HG02571 (cell line): Measurements from ENCODE around the gene MAJIN.
"Not testable (repeated sequence)": the region's sequence is repeated elsewhere in the genome, so short reads cannot be mapped to it uniquely, and the experiment has no call there.

ENCODE experiments used
- ATAC-seq: cut with Tn5 transposase; IDR thresholded peaks from one replicate; pipeline ENCODE4 v1.9.1; 2021; ENCODE audit warnings: mild to moderate bottlenecking, moderate library complexity; ENCODE audit not compliant: unreplicated experiment

Gene MAJIN

GRCh38 chr11:64990222-64990923, 18.5 kb upstream of the MAJIN start:
- no peak for ATAC-seq

DNA sequence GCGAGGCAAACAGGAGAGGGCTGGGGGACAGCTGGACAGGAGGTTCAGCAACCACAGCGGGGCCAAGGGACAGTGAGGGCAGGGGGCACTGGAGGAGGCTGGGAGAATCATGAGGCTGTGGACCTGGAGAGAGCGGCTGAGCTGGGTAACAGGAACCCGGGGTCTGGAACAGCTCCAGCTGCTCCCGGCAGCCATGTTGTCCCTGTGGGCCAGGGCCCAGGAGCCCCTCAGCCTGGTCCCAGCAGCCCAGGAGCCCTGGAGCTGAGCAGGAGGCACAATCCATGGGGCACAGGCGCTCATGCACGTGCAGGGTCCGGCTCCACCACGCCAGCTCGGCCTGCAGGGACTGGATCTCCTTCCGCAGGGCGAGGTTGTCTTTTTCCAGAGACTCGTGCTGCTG, 17.5 kb upstream of the MAJIN start:
- no peak for ATAC-seq

GRCh38 chr11:64987998-64988854, 16.3 kb upstream of the MAJIN start:
- no peak for ATAC-seq

DNA sequence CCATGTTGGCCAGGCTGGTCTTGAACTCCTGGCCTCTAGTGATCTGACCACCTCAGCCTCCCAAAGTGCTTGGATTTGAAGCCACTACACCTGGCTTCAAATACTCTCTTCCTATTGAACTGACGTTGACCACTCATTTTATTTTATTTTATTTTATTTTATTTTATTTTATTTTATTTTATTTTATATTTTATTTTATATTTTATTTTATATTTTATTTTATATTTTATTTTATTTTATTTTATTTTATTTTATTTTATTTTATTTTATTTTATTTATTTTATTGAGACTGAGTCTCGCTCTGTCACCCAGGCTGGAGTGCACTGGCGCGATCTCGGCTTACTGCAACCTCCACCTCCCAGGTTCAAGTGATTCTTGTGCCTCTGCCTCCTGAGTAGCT, 11.4 kb upstream of the MAJIN start:
- ATAC-seq = not testable (repeated sequence)

DNA sequence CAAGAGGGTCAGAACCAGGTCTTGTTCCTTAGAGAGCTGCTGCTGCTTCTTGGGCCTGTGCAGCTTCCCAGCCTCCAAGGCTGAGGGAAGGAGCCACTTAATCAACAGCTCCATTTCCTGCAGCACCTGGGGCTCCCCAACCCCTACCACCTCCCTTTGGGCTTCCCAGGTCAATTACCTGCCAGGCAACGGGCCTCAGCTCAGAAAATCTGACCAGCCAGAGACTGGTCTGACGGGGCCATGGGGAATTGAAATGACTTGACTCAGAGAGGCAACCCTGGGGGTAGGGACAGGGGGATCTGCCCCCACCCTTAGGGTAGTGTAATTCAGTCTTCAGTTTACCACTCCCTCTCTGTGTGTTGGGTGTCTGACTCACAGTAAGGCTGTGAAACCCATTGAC, 4.7 kb upstream of the MAJIN start:
- no peak for ATAC-seq

DNA sequence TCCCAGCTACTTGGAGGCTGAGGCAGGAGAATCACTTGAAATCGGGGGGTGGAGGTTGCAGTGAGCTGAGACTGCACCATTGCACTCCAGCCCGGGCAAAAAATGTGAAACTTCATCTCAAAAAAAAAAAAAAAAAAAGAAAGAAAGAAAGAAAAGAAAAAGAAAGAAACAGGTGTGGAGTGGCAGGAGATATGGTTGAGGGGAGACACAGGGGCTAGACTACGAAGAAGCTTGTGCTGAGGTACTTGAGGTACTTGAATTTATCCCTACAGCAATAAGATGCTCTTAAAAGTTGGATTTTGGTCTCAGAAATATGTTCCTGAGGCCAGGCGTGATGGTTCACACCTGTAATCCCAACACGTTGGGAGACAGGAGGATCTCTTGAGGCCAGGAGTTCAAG, 2.2 kb upstream of the MAJIN start:
- no peak for ATAC-seq

DNA sequence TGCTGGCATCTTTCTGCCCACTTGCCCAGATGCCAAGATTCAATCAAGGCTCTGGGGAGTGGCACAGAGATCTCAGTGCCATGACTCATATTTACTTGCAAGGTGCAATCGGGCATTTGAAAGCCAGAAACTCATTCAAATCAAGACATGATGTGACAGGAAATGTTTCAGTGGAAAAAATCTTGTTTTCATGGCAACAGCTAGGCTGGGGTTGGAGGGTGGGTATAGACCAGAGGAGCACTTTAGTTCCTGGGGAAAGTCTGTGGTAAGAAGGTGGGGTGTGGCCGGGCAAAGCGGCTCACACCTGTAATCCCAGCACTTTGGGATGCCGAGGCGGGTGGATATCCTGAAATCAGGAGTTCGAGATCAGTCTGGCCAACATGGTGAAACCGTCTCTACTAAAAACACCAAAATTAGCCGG, 1.2 kb downstream of the MAJIN start:
- no peak for ATAC-seq

DNA sequence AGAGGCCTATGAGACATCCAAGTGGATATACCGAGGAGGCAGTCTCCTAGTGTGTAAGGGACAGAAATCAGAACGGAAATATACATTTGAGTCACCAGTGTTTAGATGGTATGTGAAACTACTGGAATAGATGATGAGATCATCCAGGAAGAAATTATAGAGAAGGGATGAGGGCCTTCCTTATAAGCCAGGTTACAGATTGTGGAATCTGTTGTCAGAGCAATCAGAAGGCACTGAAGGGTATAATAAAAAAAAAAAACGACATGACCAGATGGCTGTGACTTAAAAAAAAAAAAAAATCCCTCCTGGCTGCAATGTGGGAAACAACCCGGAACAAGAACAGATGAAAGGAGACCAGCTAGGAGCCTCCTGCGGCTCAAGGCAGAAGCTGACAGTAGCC, 2.7 kb downstream of the MAJIN start:
- ATAC-seq = no peak

DNA sequence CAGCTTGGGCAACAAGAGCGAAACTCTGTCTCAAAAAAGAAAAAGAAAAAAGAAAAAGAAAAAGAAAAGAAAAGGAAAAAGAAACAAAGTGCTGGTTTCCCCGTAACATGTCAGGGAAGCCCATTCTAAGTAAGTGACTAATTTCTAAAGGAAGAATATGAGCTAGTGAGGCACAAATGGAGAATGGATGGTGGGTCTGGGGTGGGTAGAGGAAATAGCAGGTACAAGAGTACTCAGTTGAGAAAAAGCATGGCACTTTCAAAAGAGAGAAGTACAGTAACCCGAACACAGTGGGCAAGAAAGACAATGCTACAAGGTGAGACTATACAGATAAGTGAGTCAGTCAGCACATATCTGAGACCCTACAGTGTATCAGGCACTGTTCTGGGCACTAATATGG, 4.5 kb downstream of the MAJIN start:
- ATAC-seq = no peak

- no peak for ATAC-seq
These were observed 8.8 kb downstream of the MAJIN start for GRCh38 chr11:64963072-64963631.

DNA sequence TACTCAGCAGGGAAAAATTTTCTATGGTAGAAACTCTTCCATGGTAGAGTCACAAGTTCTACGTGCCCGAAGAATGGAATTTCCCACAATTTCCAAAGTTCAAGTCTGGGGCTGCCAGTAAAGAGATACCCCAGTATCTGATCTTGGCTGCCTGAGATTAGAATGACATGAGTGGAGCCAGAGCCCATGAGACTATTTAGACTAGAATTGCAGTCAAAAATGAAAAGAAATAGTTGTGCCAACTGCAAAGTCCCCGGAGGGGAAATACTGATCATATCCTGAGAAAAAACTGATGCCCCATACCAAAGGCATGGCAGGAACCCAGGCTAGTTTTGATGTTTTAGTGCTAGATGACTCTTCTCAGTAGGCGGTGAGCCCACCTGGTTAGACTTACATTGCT, 11.2 kb downstream of the MAJIN start:
- ATAC-seq = no peak

DNA sequence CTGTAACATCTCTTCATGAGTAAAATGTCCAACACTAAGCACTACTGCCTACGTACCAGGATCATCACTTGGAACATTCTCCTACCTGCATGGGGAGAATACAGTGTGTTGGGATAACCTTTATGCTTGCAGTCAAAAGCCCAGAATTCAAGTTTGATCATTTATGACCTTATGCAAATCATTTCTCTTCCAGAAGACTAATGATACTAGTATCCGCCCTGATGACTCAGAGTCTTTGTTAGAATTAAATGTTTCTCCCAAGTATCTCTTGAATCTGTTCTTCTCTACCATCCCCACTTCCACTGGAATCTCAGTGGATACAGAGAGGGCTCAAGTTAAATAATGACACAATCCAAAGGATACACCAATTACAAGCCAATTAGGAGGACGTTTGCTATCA, 12.4 kb downstream of the MAJIN start:
- ATAC-seq = no peak

DNA sequence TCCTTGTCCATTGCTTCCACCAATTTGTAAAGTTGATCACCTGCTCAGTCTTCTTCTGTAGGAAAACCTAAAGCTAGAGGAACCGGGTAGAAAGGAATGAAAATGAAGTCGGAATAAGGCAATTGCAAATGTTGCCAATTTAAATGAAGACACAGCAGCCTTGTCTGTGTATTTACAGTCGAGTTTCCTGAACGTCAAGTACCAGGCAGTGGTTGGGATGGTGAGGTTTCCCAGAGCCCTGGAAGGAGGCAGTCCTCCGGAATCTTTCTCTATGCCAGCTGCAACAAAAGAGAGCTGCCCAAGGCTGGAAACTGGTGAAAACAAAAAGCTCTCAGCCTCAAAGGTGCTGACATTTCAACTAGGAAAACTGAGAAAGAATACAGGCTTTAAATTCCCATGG, 17.7 kb downstream of the MAJIN start:
- no peak for ATAC-seq

DNA sequence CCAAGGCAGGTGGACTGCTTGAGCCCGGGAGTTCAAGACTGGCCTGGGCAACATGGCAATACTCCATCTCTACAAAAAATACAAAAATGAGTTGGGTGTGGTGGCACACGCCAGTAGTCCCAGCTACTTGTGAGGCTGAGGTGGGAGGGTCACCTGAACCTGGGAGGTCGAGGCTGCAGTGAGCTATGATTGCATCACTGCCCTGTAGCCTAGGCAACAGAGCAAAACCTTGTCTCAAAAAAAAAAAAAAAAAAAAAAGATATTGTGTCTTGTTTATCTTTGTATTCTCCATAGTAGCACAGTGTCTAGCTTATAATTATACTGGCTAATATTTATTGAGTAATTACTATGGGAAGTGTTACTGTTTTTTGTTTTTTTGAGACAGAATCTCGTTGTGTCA, 20.4 kb downstream of the MAJIN start:
- ATAC-seq = no peak

DNA sequence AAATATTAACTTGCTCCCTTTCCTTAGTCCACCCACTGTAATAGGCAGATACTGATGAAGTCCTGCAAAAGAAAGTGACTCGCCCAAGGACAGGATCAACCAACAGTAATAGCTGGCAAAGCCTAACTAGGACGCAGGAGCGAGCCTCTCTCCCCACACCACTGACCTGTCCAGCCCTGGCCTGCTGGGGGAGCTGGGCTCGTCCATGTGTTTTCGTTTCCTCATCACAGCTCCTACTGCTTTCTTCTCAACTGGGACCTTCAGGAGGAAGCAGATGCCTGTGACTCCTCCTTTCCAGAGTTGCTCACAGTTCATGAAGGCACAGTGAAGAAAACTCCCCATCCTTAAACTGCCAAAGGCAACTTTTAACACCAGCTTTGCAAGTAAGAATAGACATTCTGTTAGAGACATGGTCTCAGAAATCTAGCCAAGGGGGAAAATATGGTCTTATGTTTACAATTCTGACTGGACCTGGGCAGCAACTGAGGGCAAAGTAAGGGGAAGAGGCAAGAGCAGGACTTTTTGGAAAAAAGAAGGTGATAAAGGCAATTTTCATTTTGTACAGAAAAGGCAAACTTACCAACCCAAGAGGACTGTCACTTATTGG, 24.6 kb downstream of the MAJIN start:
- ATAC-seq = no peak

- ATAC-seq = no peak
These were observed 35.4 kb downstream of the MAJIN start for GRCh38 chr11:64936539-64936938.

- ATAC-seq = no peak
These were observed 36.4 kb downstream of the MAJIN start, which contains the start of gene GPHA2 for GRCh38 chr11:64935359-64936081. TSS of gene GPHA2 (minus strand) at chr11:64935893. CDS start at chr11:64935460, 433 bp downstream.

DNA sequence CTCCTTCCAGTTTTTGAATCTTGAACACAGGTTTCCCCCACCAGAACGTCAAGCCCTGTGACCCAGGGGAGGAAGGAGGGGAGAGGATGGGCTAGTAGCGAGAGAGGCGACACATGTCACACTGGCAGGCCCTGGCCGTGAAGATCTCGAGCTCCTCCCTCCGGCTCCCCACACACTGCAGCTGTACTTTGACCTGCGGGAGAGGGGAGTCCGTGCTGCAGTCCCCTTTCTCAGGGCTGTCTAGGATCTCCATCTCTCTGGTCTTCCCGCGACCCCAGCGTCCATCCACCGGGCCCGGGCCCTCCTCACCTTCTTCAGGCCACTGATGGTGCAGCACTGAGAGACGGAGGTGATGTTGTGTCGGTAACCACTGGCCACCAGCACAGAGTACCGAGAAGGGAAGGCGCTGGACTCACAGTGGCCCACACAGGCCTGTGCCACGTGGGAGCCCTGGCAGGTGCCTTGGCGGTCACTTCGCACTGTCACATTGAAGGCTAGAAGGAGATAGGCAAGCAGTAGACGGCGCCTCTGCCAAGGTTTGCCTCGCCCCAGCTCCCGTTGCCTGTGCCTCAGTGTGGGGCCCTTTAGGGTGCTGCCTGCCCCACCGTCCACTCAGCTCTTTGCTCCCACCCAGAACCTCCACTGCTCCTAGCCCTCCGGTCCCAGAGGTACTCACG, 37.1 kb downstream of the MAJIN start:
- no peak for ATAC-seq

- ATAC-seq = no peak
These were observed 37.8 kb downstream of the MAJIN start for GRCh38 chr11:64933935-64934681.
